HG03196 (cell line): ENCODE measurements around the gene CLEC2A.
"Not testable (repeated sequence)": the region's sequence is repeated elsewhere in the genome, so short reads cannot be mapped to it uniquely, and the experiment has no call there.

Experiments
- ATAC-seq: cut with Tn5 transposase; IDR thresholded peaks from one replicate; pipeline ENCODE4 v1.9.1; 2021; ENCODE audit not compliant: unreplicated experiment

The CLEC2A gene, protein sequence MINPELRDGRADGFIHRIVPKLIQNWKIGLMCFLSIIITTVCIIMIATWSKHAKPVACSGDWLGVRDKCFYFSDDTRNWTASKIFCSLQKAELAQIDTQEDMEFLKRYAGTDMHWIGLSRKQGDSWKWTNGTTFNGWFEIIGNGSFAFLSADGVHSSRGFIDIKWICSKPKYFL

DNA sequence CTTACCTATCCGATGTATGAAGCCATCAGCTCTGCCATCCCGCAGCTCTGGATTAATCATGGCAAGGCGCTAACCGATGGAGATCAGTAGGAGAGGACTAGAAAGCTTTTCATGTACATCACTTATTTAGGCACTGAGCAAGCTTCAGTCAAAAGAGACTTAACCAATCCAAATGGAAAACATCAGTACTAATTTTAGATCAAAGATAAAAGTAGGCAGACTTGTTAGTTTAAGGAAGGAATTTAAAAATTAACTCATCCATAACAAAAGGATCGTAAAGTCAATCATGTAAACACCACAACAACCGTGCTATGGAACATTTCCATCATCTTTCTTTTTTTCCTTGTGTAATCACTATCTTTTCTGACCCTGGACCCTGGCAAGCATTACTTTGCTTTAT, at the start of gene CLEC2A:
TSS of gene CLEC2A (minus strand) at position 101 of the 400 bp plus-strand sequence. CDS start at position 60, 41 bp downstream.
- ATAC-seq = no peak

DNA sequence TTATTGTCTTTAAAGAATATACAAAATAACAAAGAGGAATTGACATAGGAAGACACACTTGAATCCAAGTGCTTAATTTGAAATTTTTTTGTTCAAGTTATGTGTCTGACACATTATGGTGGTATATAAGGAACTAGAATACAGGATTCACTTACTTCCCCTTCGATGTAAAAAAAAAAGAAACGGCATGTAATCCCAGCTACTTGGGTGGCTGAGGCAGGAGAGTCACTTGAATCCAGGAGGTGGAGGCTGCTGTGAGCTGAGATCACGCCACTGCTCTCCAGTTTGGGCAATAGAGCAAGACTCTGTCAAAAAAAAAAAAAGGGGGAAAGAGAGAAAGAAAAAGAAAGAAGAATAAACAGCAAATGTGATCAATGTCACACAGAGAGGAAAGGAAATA, 48.0 kb upstream of the CLEC2A start:
- no peak for ATAC-seq

DNA sequence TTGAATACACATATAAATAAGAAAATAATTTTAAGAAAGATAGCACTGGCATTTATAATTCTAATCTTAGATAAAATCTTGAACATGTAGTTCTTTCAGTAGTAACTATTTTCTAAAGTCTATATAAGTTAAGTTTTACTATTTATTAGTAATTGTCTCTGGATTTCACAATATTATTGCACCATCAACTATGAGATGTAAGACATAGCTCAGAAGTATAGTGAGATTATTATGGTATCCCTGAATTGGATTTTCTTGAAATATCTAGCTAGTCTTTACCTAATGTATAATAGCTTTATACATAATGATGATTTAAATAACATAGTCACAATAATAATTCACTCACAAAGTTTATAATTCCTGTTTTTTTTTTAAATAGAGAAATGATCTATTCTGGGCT, 45.7 kb upstream of the CLEC2A start:
- no peak for ATAC-seq

DNA sequence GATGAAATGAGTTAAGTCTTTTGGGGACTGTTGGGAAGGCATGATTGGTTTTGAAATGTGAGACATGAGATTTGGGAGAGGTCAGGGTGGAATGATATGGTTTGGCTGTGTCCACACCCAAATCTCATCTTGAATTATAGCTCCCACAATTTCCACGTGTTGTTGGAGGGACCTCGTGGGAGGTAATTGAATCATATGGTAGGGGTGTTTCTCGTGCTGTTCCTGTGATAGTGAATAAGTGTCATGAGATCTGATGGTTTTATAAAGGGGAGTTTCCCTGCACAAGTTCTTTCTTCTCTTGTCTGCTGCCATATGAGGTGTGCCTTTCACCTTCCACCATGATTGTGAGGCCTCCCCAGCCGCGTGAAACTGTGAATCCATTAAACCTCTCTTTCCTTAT, 44.5 kb upstream of the CLEC2A start:
- not testable (repeated sequence) for ATAC-seq

DNA sequence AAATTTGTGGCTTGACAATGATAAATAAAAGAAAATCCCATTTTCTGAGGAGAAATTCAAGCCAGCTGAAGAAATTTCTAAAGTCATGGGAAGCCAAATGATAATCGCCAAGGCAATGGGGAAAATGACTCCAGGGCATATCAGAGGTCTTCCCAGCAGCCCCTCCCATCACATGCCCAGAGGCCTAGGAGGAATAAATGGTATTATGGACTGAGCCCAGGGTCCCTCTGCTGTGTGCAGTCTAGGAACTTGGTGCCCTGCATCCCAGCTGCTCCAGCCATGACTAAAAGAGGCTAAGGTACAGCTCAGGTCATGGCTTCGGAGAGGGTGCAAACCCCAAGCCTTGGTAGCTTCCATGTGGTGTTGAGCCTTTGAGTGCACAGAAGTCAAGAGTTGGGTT, 43.4 kb upstream of the CLEC2A start:
- no peak for ATAC-seq

DNA sequence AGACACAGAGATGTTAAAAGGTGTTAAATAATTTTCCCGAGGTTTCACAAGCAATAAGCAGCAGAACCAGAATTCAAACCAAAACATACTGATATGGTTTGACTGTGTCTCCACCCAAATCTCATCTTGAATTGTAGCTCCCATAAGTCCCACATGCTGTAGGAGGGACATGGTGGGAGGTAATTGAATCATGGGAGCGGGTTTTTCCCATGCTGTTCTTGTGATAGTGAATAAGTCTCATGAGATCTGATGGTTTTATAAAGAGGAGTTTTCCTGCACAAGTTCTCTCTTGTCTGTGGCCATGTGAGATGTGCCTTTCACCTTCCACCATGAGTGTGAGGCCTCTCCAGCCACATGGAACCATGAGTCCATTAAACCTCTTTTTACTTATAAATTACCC, 42.6 kb upstream of the CLEC2A start:
- ATAC-seq = not testable (repeated sequence)

DNA sequence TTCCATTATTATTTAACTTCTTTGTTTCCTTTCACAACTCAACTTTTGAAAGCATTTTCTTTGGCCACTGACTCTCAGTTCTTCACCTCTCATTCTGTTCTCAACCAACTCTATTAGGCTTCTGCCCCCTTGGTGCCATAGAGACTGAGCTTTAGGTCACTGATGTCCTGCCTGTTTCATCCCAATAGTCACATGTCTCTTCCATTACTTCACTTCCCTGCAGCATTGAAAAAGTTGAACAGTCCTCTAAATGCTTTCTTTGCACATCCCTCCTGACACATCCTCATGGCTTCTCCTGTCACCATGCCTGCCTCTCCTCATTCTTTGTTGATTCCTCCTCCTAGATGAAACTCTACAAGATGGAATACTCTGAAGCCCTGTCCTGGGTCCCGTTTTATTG, 41.8 kb upstream of the CLEC2A start:
- ATAC-seq = no peak

DNA sequence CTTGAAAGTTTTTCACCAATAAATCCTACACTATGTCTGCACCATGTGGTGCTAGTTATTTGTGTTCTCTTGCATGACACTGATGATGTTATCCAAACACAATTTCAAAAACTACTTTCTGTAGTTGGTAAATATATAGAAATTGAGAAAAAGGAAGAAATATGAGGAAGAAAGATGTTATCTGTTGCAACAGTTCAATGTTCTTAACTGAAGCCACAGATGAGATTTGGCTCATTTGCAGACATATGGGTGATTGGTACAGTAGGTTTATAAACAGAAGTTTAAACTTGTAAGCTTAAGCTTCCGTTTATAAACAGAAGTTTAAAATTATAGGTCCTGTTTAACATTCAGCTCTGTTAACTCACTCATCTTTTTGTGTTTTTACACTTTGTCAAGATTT, 39.0 kb upstream of the CLEC2A start, which contains the start of gene CLEC12A:
TSS of gene CLEC12A (plus strand) at position 229 of the 400 bp plus-strand sequence. CDS start 188 bp downstream, outside the sequence.
- ATAC-seq = no peak

DNA sequence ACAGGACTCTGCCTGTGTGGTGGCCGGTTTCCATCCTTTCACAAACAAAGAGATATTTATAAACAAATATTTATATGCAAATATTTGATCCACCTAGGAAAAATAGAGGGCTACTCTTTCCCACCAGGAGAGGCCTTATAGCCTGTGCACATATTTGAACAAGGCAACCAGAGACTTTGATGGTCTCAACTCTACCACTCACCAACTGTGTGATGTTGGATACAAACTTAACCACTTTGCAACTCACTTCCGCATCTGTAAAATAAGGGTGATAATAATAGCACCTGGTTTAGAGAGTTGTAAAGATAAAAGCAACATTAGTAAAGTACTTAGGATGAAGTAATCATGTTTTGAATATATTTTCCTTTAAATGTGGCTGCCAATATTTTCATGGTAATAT, 37.5 kb upstream of the CLEC2A start:
- no peak for ATAC-seq

DNA sequence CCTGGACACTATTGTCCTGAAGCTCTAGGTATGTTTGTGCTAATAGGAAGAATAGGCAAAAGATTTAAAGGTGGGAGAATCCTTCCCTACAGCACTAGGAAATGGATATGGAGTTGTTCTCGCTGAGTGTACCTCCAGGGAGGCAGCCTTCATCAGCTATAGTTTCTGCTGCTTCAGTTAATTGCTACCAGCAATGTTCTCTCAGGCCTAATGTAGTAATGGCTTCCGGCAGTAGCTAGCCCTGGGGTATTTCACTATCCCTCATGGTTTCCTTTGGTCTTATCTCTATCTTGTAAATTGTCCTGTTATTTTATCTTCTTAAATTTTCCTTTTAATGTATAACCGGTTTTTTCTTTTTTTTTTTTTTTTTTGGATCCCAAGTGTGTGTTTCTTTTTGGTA, 29.7 kb upstream of the CLEC2A start:
- no peak for ATAC-seq

DNA sequence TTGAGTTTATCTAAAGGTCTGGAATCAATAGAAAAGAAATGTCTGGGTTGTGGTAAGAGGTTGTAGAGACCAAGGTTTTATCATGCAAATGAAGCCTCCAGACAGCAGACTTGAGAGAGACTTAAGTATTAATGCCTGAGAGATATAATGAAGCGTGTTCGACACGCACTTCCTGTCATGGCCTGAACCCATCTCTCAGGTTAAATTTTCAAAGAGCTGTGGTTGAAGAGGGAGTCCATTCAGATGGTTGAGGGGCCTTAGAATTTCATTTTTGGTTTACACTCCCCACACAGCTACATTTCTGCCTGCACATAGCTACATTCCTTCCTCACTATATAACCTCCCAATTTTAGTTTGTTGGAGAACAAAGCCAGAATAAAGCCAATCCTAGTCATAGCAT, 28.9 kb upstream of the CLEC2A start:
- no peak for ATAC-seq

DNA sequence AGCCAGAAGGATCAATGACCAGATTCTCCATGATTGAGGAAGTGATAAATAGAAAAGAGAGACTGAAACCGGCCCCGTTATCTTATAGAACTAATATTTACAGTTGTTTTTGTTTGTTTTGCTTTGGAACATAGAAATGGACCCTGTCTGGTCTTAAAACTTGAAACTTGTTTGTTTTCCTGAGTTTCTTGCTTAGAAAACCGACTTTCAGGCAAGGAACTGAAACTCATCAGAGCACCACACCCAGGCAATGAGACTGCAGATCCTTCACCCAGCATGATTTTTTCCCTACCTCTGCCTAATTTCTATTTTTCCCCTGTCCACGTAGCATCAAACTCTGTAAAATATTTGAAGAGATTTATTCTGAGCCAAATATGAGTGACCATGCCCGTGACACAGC, 28.4 kb upstream of the CLEC2A start:
- no peak for ATAC-seq

DNA sequence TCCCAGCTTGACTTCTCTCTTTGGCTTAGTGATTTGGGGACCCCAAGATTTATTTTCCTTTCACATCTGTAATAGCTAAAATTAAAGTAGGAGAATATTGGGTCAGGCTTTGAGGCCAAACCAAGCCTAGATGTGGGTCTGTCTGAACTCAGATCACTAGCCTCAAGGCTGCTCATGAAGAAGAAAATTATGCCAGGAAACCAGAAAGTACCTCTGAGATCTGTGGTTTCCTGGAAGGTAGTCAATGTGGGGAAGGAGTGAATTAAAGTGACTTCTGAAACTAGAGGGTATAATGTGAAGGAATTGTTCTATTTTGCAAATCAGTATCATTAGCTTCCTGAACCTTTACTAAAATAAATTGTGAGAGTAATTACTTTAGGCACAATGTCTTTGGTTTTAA, 25.7 kb upstream of the CLEC2A start:
- ATAC-seq = no peak

DNA sequence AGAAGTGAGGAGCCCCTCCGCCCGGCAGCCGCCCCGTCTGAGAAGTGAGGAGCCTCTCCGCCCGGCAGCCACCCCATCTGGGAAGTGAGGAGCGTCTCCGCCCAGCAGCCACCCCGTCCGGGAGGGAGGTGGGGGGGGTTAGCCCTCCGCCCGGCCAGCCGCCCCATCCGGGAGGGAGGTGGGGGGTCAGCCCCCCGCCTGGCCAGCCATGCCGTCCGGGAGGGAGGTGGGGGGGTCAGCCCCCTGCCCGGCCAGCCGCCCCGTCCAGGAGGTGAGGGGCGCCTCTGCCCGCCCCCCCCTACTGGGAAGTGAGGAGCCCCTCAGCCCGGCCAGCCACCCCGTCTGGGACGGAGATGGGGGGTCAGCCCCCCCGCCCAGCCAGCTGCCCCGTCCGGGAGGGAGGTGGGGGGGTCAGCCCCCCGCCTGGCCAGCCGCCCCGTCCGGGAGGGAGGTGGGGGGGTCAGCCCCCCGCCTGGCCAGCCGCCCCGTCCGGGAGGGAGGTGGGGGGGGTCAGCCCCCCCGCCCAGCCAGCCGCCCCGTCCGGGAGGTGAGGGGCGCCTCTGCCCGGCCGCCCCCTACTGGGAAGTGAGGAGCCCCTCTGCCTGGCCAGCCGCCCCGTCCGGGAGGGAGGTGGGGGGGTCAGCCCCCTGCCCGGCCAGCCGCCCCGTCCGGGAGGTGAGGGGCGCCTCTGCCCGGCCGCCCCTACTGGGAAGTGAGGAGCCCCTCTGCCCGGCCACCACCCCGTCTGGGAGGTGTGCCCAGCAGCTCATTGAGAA, 21.0 kb upstream of the CLEC2A start:
- ATAC-seq = not testable (repeated sequence)

DNA sequence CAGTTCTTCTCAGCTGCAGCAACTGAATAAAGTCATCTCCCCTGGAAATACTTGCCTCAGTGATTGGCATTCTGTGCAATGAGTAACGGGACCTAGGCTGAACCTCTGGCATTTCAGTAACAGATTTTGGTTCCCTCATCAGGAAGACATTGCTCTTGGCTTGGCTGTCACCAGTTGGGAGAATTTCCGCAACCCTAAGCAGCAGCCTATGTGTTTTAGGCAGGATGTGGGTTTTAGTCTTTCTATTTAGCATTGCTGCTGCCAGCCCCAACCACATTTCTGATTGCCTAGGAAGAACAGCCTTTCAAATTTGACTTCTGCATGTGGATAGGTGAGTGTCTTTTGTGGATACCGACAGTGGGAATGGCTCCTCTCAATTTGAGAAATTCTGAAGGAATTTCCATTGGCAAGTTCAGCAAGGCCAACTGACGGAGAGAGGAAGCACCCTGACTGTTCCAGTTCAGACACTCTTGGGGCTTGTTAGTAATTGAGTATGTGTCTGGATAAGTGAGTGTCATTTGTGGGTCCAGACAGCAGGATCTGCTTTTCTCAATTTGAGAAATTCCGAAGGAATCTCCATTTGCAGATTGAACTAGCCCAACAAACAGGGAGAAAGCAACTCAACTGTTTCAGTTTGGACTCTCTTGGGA, 19.0 kb upstream of the CLEC2A start:
- ATAC-seq = no peak

DNA sequence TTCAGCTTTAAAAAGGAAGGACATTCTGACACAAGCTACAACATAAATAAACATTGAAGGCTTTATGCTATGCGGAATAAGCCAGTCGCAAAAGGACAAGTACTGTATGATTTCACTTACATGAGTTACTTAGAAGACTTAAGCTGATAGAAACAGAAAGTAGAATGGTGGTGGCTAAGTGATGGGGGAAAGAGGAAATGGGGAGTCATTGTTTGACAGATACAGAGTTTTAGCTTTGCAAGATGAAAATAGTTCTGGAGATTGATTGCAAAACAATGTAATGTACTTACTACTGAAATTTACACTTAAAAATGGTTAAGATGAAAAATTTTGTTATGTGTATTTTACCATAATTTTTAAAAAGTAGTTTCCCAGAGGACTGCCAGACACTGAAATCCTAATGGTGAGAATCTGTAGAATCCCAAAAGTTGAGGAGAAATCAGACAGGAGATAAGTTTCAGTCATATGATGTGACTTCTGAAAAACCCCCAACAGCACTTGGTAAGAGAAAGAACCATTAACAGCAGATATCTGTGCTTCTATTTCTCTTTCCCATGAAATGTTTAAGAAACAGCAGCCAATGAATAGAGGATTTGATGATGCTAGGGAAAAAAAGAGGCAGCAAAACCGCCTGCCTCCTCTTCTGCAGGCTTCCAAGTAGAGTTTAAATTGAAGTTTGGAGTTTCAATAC, 16.6 kb upstream of the CLEC2A start:
- peak; percentile 91 for ATAC-seq

DNA sequence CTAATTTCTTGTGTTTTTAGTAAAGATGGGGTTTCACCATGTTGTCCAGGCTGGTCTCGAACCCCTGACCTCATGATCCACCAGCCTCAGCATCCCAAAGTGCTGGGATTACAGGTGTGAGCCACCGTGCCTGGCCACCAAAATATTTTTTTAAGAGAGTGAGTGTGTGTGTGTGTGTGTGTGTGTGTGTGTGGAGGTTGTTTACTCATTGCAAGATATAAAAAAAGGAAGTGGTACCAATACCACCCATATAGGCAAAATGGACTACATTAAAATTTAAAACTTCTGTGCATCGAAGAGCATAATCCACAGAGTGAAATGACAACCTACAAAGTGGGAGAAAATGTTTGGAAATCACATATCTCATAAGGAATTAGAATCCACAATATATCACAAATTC, 15.5 kb upstream of the CLEC2A start:
- no peak for ATAC-seq

DNA sequence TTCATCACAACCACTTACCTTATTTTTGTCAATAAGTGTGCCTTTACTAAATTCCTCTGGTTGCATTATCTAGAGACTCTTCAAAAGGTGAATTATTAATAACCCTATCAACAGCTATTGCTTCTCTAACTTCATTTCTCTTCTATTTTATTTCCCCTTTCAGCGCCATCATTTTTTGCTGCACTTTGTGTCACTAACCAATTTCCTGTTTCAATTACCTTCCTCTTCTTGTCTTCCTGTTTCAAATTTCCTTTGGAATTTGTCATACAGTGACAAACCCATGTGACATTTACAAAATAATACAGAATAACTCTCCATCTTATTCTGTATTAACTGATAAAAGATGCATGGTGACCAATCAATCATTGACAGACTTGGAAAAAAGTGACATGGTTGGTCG, 12.2 kb upstream of the CLEC2A start:
- ATAC-seq = no peak

DNA sequence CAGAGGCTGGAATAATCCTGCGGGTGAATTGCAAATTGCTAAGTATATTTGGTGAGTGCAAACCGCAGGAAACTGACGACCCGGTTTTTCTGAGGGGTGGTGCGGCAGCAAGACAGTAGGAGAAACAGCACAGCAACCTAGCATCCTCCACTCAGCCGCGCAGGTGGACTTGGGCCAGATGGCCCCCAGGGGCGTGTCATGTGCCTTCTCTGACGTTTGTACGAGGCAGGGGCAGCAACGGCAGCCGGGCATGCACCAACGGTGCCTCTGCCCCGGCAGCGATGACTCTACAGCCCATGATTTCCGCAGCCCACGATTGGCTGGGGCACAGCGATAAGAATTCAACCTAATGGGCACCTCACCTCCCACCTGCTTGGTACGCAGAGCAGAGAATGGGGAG, 11.1 kb upstream of the CLEC2A start:
- ATAC-seq = peak; percentile 58

DNA sequence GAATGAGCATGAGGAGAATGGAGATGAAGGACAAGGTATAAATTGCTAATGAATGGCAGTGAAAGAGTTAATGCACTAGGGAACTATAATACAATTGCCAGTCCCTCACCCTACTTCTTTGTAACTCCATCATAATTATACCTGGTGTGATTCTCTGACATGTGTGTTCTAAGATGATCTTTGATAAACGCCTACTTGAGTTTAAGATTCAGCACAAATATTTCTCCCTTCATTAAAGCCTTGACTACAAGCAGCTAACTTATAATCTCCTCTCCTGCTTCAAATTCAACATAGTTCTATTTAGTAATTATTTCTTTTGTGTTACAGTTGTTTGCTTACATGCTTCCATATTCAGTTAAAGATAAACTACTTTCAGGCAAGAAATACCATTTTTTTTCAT, 9.7 kb upstream of the CLEC2A start:
- ATAC-seq = no peak

DNA sequence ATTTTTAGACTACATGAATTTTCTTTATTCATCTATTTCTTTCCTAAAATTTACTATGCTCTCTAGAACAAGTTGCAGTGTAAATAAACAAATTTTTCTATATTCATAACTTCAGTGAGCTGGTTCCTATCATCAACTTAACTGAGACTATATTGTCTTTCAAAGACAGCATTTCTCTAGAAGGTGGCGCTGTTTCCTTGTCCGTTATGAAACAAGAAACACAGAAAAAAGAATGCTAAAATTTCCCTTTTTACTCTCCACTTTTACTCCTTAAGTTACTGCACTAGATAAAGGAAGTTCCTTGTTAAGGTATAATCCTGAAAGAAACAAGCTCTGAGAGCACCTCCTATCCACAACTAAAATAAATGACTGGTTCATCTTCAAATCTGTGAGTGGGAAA, 8.2 kb upstream of the CLEC2A start:
- no peak for ATAC-seq

DNA sequence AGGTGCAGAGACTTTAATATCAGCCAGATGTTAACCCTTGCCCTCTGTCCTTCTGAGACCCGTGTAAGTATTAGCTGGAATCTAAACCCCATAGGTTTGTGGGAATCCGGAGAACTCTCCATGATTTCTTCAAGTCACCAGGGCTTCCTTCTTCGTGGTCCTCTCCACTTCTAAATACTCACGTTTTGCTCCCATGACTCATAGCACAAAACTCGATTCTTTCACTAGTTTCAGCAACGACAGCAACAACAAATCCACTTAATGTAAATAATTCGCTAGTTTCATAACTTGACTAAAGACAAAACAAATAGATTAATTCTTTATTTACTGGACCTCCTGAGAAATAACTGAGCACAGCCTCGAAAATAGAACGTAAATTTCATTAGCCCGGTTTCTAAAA, 4.4 kb upstream of the CLEC2A start:
- no peak for ATAC-seq
